ENCODE data around the gene TEX9.

Gene TEX9

GRCh38 chr15:56456229-56456628, 91.0 kb downstream of the TEX9 start:
- DNase-seq, result no peak

- DNase-seq, result no peak
These were observed 93.9 kb downstream of the TEX9 start for GRCh38 chr15:56459096-56459495.

GRCh38 chr15:56460071-56460470, 94.8 kb downstream of the TEX9 start:
- no peak for DNase-seq

GRCh38 chr15:56460947-56461346, 95.7 kb downstream of the TEX9 start:
- no peak for DNase-seq

- DNase-seq, result peak; percentile 49
These were observed 99.8 kb downstream of the TEX9 start, which contains the start of gene MNS1 for GRCh38 chr15:56464893-56465520. MNS1 (minus strand) TSS chr15:56465137; CDS start chr15:56464972, 165 bp downstream.

- DNase-seq, result no peak
These were observed 102.4 kb downstream of the TEX9 start for GRCh38 chr15:56467616-56468015.

- DNase-seq, result no peak
These were observed 103.2 kb downstream of the TEX9 start for GRCh38 chr15:56468401-56468800.

- DNase-seq, result no peak
These were observed 104.3 kb downstream of the TEX9 start for GRCh38 chr15:56469483-56469882.

- no peak for DNase-seq
These were observed 106.3 kb downstream of the TEX9 start for GRCh38 chr15:56471440-56472069.

- no peak for DNase-seq
These were observed 107.1 kb downstream of the TEX9 start for GRCh38 chr15:56472278-56472677.

GRCh38 chr15:56473017-56473416, 107.8 kb downstream of the TEX9 start:
- DNase-seq, result no peak

- no peak for DNase-seq
These were observed 110.1 kb downstream of the TEX9 start for GRCh38 chr15:56475351-56475750.
